H1 (cell line): ENCODE measurements around the gene CLDN7. TPM values are rescaled to one million over a fixed set of nuclear protein-coding genes. Genes with fewer than 3 reads are reported as not detected.
A peak's percentile ranks its signal among the peaks of the same experiment; 100 is the strongest.

ENCODE experiments used
- BRCA1 ChIP-seq: IDR thresholded peaks from 2 replicates; pipeline ENCODE4 v1.6.1; 2012; ENCODE audit warnings: low read depth, low read length, improper control_type of control experiment
- CBX8 ChIP-seq: fragments of 300-800, 300-1000 bp; sonication (generic); IDR thresholded peaks from 2 replicates; pipeline ENCODE4 v1.7.1; 2016; ENCODE audit warnings: low read depth, low read length, borderline replicate concordance
- CEBPB ChIP-seq: IDR thresholded peaks from 2 replicates; pipeline ENCODE4 v1.6.1; 2012; ENCODE audit warnings: low read depth, low read length
- CHD1 ChIP-seq: IDR thresholded peaks from 2 replicates; pipeline ENCODE4 v1.6.1; 2012; ENCODE audit warnings: low read depth, low read length, improper control_type of control experiment
- CTBP2 ChIP-seq: IDR thresholded peaks from 2 replicates; pipeline ENCODE4 v1.7.0; 2011; ENCODE audit warnings: borderline replicate concordance, mild to moderate bottlenecking, moderate library complexity, mixed read lengths, low read length; ENCODE audit not compliant: insufficient read depth, insufficient read length
- EZH2 ChIP-seq: fragments of 200-600 bp; sonication (generic); IDR thresholded peaks from 2 replicates; pipeline ENCODE4 v1.7.1; 2012; ENCODE audit warnings: low read depth, mild to moderate bottlenecking, moderate library complexity, low read length, inconsistent platforms; ENCODE audit not compliant: severe bottlenecking
- GABPA ChIP-seq: IDR thresholded peaks from 2 replicates; pipeline ENCODE4 v1.6.1; 2011; ENCODE audit warnings: mild to moderate bottlenecking, low read length, moderate library complexity, borderline replicate concordance; ENCODE audit not compliant: insufficient read depth
- JUN ChIP-seq: IDR thresholded peaks from 2 replicates; pipeline ENCODE4 v1.6.1; 2011; ENCODE audit warnings: low read depth, mild to moderate bottlenecking, improper control_type of control experiment, low read length
- NRF1 ChIP-seq: IDR thresholded peaks from 2 replicates; pipeline ENCODE4 v1.6.1; 2011; ENCODE audit warnings: mild to moderate bottlenecking, low read depth, low read length, improper control_type of control experiment
- PHF8 ChIP-seq: fragments of 200-600 bp; sonication (generic); conservative IDR thresholded peaks from 2 replicates; pipeline ENCODE4 v1.7.1; 2012; ENCODE audit warnings: low read depth, mild to moderate bottlenecking, inconsistent platforms, low read length, moderate library complexity
- POLR2A ChIP-seq, 2 experiments: IDR thresholded peaks; 1 replicate in 1 of 2; 2 replicates in 1 of 2; pipeline ENCODE4 v1.6.1; 2011; ENCODE audit warnings: low read depth in 2 of 2, low read length in 2 of 2, mild to moderate bottlenecking in 2 of 2; ENCODE audit errors: control extremely low read depth in 1 of 2
- POLR2AphosphoS5 ChIP-seq: IDR thresholded peaks from 2 replicates; pipeline ENCODE4 v1.6.1; 2011; ENCODE audit warnings: low read depth, low read length
- RXRA ChIP-seq: IDR thresholded peaks from 2 replicates; pipeline ENCODE4 v1.6.1; 2011; ENCODE audit warnings: low read depth, mild to moderate bottlenecking, low read length, moderate library complexity; ENCODE audit not compliant: insufficient read depth
- SIRT6 ChIP-seq: IDR thresholded peaks from one replicate; pipeline ENCODE4 v1.7.1; 2012; ENCODE audit warnings: low read length, inconsistent platforms
- SIX5 ChIP-seq: IDR thresholded peaks from 2 replicates; pipeline ENCODE4 v1.6.1; 2011; ENCODE audit warnings: mild to moderate bottlenecking, low read depth, low read length
- SP1 ChIP-seq: IDR thresholded peaks from 2 replicates; pipeline ENCODE4 v1.6.1; 2011; ENCODE audit warnings: low read depth, low read length
- SP2 ChIP-seq: IDR thresholded peaks from 2 replicates; pipeline ENCODE4 v1.6.1; 2012; ENCODE audit warnings: mild to moderate bottlenecking, low read length, inconsistent platforms
- SP4 ChIP-seq: IDR thresholded peaks from 2 replicates; pipeline ENCODE4 v1.6.1; 2012; ENCODE audit warnings: low read length, inconsistent platforms
- SRF ChIP-seq: IDR thresholded peaks from 2 replicates; pipeline ENCODE4 v1.6.1; 2011; ENCODE audit warnings: mild to moderate bottlenecking, low read depth, low read length, moderate library complexity
- TAF1 ChIP-seq: IDR thresholded peaks from 2 replicates; pipeline ENCODE4 v1.6.1; 2011; ENCODE audit warnings: mild to moderate bottlenecking, low read depth, low read length
- TCF12 ChIP-seq: IDR thresholded peaks from 2 replicates; pipeline ENCODE4 v1.6.1; 2011; ENCODE audit warnings: low read depth, mild to moderate bottlenecking, low read length
- ZNF274 ChIP-seq: IDR thresholded peaks from 2 replicates; pipeline ENCODE4 v1.7.0; 2012; ENCODE audit warnings: low read length, borderline replicate concordance; ENCODE audit errors: extremely low read depth
- polyA plus RNA-seq, 7 experiments: library from polyadenylated mRNA; depleted of rRNA in 3 of 7; stranded (reverse) in 5 of 7; unstranded in 2 of 7; fragments of >200 nt in 5 of 7; fragments of 200-250 nt in 2 of 7; gene quantifications; 1 replicate in 5 of 7; 2 replicates in 1 of 7; 4 replicates in 1 of 7; pipeline versions ENCODE4 v1.2.1 to v1.2.3, GENCODE V29; 2011 to 2013; ENCODE audit warnings: missing spikeins in 2 of 7, mixed read lengths in 2 of 7
- total RNA-seq: library from RNA; stranded (reverse); fragmentation: NEBNext Ultra II Directional; extraction: Animal tissue kit (Norgen Biotek cat#: 25700); gene quantifications from 2 replicates; pipeline ENCODE4 v1.2.1, GENCODE V29; 2021
- TF ChIP-seq, protein P1 (sequence below): IDR thresholded peaks from 2 replicates; pipeline ENCODE4 v1.6.1; 2012; ENCODE audit warnings: inconsistent platforms
- TF ChIP-seq, protein P2 (sequence below): IDR thresholded peaks from 2 replicates; pipeline ENCODE4 v1.6.1; 2011; ENCODE audit warnings: low read depth, mild to moderate bottlenecking, low read length; ENCODE audit not compliant: insufficient read depth

Gene CLDN7
- total and polyA plus RNA-seq, 2 of the 8 experiments (the other 6 are each of a cell fraction or from before 2014, with no cell fraction given): 118 to 119 TPM

DNA sequence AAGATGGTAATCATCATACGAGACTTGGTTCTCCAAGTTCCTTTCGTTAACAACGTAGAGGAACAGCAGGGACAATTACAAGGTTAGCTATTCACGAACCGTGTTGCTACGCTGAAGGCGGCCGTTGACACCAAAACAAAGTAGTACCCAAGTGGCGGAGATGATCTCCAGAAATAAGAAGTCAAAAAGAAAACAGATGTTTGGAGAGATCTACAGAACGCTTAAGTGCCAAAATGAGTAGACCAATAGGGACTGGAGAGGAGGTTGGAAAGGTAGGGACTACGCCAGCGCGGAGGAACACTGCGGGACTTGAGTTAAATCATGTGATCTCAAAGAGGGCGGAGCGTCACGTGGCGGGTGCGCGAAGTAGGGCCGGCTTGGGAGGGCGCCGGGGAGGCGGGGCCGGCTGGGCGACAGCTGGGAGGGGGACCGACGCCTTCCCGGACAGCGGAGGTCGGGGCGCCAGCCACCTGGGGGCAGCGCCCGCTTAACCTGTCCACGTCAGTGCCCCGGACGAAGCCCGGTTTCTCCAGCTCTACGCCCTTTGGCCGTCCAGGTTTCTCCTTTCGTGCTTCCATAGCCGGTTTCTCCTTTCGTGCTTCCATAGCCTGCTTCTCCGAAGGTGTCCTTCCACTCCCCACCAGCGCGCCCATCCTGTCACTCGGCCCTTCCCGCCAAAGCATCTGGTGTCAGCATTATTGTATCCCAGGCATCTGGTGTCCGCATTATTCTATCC is 19.4 kb downstream of the CLDN7 start (continued):
- TF ChIP-seq GABPA (no peak), CBX8 (no peak), NRF1 (no peak), PHF8 (no peak; the same call in 1 of the 2 replicates), EZH2 (no peak), CTBP2 (no peak), SP2 (no peak), RXRA (peak; percentile 51; the same call in 1 of the 2 replicates), BRCA1 (no peak), CHD1 (no peak), CEBPB (no peak), TCF12 (peak; percentile 70; the same call in 1 of the 2 replicates), SP1 (peak; percentile 89), POLR2A (IDR thresholded peaks at IDR 0.05; ENCODE audit: control extremely low read depth in 1 of 2, low read depth in 2 of 2, low read length in 2 of 2) (peak; percentile 66 to 76; a peak in 2 of 3 replicates), SIX5 (no peak), ZNF274 (no peak), SRF (no peak), TAF1 (peak; percentile 66), POLR2AphosphoS5 (peak; percentile 23; the same call in 1 of the 2 replicates), SP4 (peak; percentile 99), JUN (no peak), SIRT6 (no peak)
- TF ChIP-seq, protein P1, sequence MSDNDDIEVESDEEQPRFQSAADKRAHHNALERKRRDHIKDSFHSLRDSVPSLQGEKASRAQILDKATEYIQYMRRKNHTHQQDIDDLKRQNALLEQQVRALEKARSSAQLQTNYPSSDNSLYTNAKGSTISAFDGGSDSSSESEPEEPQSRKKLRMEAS: peak; percentile 83
- TF ChIP-seq, protein P2, sequence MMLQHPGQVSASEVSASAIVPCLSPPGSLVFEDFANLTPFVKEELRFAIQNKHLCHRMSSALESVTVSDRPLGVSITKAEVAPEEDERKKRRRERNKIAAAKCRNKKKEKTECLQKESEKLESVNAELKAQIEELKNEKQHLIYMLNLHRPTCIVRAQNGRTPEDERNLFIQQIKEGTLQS: peak; percentile 97
